Right cardiac atrium (tissue), 5 donors: ENCODE results near the gene PRKCG. TPM values are rescaled to one million over a fixed set of nuclear protein-coding genes. Genes with fewer than 3 reads are reported as not detected.
"Not testable (repeated sequence)": the region's sequence is repeated elsewhere in the genome, so short reads cannot be mapped to it uniquely, and the experiment has no call there.

ENCODE experiments used
- ATAC-seq, 2 donors: fragments of 200-7000 bp; cut with Tn5 transposase; one replicate each; pipeline versions ENCODE4 v1.8.0 to v1.9.1; 2020; ENCODE audit warnings: moderate library complexity in 2 of 2, mild to moderate bottlenecking in 1 of 2
- DNase-seq, 3 donors: peaks; one replicate each; pipeline ENCODE4 v3.0.0-alpha.2; 2020
- H3K27ac ChIP-seq: one replicate; pipeline ENCODE4 v1.5.1; 2013; ENCODE audit warnings: mild to moderate bottlenecking, low read length, control low read depth, moderate library complexity
- H3K27me3 ChIP-seq: one replicate; pipeline ENCODE4 v1.6.1; 2013; ENCODE audit not compliant: control insufficient read depth, insufficient read depth
- H3K4me1 ChIP-seq: one replicate; pipeline ENCODE4 v1.6.1; 2013; ENCODE audit warnings: low read length; ENCODE audit not compliant: control insufficient read depth, insufficient read depth
- H3K4me3 ChIP-seq: one replicate; pipeline ENCODE4 v1.5.1; 2013; ENCODE audit warnings: low read length, control low read depth
- H3K9me3 ChIP-seq: one replicate; pipeline ENCODE4 v1.6.1; 2013; ENCODE audit warnings: low read length; ENCODE audit not compliant: control insufficient read depth
- WGBS: extraction: QIAGEN DNeasy Blood & Tissue Kit; methylation state at CpG from one replicate; pipeline ENCODE4 v1.1.7; 2013; 5-methylcytosine and 5-hydroxymethylcytosine counted together
- intact Hi-C, 4 donors: fragments of 100-400 bp; cut with DNase I; formaldehyde crosslinking; loops; one replicate each; pipeline versions ENCODE4 v1.11.0 to v1.14.0; 2022 to 2023
- polyA plus RNA-seq: library from polyadenylated mRNA; stranded (reverse); fragments of 200-250 nt; gene quantifications from one replicate; pipeline ENCODE4 v1.2.3, GENCODE V29; 2013
- total RNA-seq, 4 donors: library from RNA; stranded (reverse); fragmentation: NEBNext Ultra II Directional; extraction: Animal tissue kit (Norgen Biotek cat#: 25700); gene quantifications; one replicate each; pipeline ENCODE4 v1.2.1, GENCODE V29; 2021
- donor health status: healthy with polysubstance abuse.
- donor health status: DM: no; HTN: yes; CAD: no.
- donor health status: DM: no; HTN: no; CAD: no.
- donor health status: DM: no; HTN: yes; CAD: no; lungs with severe emphysema.
- donor health status: DM: yes; HTN: yes; CAD: no.

Gene PRKCG
- total and polyA plus RNA-seq, 5 donors: 0.02 TPM; not detected in 4

DNA sequence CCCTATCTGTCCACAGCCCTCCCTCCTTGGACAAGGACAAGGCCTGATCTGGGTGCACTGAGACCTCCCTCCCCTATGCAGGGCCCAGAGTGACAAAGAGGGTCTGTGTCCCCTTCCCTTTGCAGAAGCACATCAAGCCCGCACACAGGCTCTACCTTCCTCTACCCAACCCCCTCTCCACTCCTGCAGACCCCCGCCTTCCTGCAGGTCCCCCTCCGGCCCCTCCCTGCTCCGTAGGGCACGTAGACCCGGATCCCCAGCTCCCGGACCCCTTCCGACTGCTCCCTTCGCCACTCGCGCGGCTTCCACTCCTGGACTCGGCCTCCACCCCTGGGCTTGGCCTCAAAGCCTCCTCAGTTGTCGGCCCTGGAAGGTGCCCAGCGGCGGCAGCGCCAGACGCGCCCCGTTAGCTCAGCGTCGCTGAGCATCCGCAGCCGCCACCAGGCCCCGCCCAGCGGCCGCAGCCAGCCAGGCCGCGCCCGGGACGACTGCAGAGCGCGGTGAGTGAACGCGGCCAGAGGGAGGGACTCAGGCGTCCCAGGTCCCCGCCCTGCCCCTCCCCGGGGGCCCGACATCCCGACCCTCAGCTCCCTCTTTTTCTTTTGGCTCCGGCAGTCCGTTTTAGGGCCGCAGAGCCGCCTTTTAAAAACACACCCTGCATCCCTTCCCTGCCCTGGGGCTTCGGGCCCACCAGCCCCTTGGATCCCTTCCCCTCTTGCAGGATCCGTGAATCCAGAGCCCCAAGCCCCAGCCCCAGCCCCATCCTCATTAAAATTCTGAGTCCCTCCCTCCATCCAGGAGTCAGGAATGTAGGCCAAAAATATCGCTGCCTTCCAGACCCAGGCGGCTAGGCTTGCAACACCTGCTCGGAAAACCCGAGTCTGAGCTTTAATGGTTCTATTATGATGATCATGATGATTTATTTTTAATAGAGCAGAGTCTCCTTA lies 15.8 kb upstream of the PRKCG start:
- intact Hi-C loops: no loop called here
- H3K4me3 ChIP-seq: peak overlapping the region; percentile 99
- 1% methylated on average over 50 of the region's 50 CpGs for WGBS
- H3K27ac ChIP-seq: peak overlapping the region; percentile 97
- peak; percentile 91 to 96 (median 95) for DNase-seq
- no peaks in the 10 kb centered on the region for H3K27me3 ChIP-seq
- peaks cover 7% of the 10 kb centered on the region for H3K4me1 ChIP-seq
- no peaks in the 10 kb centered on the region for H3K9me3 ChIP-seq
- peak; percentile 62 to 63 for ATAC-seq

DNA sequence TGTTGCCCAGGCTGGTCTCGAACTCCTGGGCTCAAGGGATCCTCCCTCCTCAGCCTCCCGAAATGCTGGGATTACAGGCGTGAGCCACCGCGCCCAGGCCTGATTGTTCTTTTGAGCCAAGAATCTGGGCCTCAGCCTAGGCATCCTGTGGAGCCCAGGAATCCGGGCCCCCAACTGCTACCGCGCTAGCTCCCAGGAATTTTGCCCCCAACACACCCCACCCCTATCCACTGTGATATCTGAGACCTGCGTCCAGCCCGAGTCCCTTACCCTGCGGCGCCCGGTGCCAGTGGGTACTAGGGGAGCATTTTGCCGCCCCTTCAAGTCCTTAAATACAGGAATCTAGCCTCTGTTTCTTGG lies 15.2 kb upstream of the PRKCG start:
- intact Hi-C loops: no loop called here
- WGBS: 14% methylated on average over 14 of the region's 14 CpGs

DNA sequence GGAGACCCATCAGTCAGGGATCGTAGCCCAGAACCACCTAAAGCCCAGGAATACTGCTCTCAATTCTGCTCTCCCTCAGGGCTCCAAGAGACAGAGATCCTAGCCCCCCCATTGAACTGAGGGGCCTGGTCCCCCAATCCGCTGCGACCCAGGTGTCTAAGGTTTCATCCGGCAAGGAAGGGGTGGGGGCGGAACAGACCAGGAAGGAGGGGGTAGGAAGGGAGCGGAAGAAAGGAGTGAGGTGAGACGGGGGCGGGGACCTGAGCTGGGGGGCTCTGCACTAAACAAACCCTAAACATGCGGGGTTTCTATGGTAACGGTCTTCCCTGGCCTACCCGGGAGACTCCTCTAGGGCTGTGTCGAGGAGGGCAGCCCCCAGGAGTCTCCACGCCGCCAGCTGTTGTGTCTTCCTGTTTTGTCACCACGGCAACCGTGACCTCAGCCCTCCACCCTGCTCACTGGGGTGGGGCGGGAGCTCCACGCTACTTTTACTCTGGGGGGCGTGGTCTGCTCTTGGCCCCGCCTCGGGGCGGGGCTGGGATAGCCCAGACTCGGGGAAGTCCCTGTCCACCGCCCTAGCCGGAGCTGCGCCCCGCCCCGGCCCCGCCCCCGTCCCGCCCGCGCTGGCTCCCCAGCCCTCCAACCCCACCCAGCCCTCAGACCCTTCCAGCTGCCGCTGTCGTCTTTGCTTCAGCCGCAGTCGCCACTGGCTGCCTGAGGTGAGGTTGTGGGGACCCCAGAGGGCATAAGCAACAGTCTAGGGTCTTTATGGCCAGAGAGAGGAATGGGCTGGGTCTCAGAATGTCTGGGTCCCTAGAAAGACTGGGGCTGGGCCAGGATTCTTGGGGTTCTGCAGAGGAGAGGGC lies 14.5 kb upstream of the PRKCG start, which contains the start of gene MYADM:
Gene MYADM (plus strand): TSS at position 659 of the 866 bp plus-strand sequence. CDS start 5,647 bp downstream, outside the sequence.
- peak; percentile 82 to 89 for ATAC-seq
- no peaks in the 10 kb centered on the region for H3K9me3 ChIP-seq
- peak within 1 kb of the TSS; percentile 99 for H3K4me3 ChIP-seq
- WGBS: 1% methylated on average over 37 of the region's 37 CpGs
- peak within 1 kb of the TSS; percentile 100 for H3K27ac ChIP-seq
- peaks cover 7% of the 10 kb centered on the region for H3K4me1 ChIP-seq
- peak; percentile 99 to 100 (median 100) for DNase-seq
- no peaks in the 10 kb centered on the region for H3K27me3 ChIP-seq
- intact Hi-C loops: no loop called here

More for the DNA sequence above, 15.2 kb upstream of the PRKCG start:
- no peaks in the 10 kb centered on the region for H3K9me3 ChIP-seq
- peak overlapping the region; percentile 97 for H3K27ac ChIP-seq
- peak; percentile 45 to 74 (median 65) for DNase-seq
- ATAC-seq: no peak
- H3K4me3 ChIP-seq: peak overlapping the region; percentile 99
- peaks cover 7% of the 10 kb centered on the region for H3K4me1 ChIP-seq
- no peaks in the 10 kb centered on the region for H3K27me3 ChIP-seq

DNA sequence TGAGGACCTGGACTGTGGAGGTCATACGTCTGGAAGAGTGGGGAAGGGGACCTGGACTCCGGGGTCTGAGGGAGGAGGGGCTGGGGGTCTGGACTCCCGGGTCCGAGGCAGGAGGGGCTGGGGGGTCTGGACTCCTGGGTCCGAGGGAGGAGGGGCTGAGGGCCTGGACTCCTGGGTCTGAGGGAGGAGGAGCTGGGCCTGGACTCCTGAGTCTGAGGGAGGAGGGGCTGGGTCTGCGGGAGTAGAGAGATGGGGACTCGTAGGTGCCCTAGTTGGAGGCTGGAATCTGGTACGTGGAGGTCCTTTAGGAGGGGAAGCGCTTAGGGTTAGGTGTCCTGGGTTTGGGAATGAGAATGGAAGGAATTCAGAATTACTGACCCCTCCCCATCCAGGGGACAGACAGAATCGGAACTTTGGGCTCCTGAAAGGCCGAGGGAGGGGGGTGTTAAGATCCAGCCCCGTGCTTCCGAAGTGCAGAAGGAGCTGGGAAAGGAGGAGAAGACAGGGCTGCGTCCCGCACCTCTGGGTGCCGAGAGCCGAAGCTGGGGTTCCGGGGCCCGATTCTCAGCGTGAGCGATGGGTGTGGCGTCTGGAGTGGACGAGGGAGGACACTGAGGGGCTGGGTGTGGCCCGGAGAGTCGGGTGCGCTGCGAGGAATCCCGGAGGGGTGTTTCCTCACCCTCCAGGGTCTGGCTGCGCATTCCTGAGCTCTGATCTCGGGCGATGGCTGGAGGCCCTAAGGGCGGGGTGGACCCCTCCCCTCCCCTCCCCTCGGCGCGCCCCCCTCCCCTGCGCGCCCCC lies 13.7 kb upstream of the PRKCG start:
- DNase-seq (peak; percentile 78 to 85 (median 84)), ATAC-seq (peak; percentile 4 to 24)
- Histone ChIP-seq H3K27me3 (no peaks in the 10 kb centered on the region), H3K4me1 (peaks cover 7% of the 10 kb centered on the region), H3K4me3 (peak overlapping the region; percentile 99), H3K27ac (peak overlapping the region; percentile 100), H3K9me3 (no peaks in the 10 kb centered on the region)
- WGBS: under 1% methylated on average over 35 of the region's 37 CpGs
- intact Hi-C loops: no loop called here

DNA sequence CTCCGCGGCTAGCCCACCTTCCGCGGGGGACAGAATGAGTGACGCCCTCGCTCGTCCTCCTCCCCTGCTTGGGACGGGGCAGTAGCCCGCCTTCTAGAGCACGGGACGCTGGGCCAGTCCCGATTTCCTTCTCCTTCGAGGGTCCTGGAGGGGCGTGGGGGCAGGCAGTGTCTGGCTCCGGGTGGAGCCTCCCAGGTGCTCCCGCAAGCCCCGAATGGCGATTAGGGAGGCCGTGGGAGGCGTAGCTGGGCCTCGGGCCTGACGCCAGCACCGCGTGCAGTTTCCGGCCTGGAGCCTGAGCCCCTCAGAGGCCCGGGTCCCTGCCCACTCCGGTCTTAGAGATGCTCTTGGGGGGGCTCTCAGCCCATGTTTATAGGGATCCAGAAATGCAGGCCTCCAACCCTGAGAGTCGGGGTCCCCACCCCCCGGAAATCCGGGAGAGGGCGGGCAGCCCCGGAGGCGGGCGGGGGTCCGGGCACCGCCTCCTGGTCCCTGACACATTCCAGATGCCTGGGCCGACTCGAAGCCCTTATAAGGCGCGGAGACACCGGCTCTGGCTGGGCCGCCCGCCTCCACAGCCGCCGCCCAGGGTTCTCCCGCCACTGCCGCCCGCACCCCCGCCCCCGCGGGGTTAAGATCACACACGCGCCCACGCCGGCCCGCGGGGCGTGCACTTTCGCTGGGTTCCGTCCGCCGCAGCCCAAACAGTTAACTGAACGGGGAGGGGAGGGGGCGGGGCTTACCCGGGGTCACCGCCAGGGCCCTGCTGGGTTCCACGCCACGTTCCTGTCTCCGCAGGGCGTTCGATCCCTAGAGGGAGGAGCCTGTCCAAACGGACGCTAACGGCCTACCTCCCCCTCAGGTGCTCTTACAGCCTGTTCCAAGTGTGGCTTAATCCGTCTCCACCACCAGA lies 12.8 kb upstream of the PRKCG start:
- peaks cover 7% of the 10 kb centered on the region for H3K4me1 ChIP-seq
- H3K27me3 ChIP-seq: no peaks in the 10 kb centered on the region
- H3K4me3 ChIP-seq: peak overlapping the region; percentile 99
- no peaks in the 10 kb centered on the region for H3K9me3 ChIP-seq
- intact Hi-C loops: no loop called here
- H3K27ac ChIP-seq: peak overlapping the region; percentile 100
- DNase-seq: peak; percentile 95 to 97 (median 96)
- ATAC-seq: peak; percentile 73 to 78
- under 1% methylated on average over 74 of the region's 75 CpGs for WGBS

DNA sequence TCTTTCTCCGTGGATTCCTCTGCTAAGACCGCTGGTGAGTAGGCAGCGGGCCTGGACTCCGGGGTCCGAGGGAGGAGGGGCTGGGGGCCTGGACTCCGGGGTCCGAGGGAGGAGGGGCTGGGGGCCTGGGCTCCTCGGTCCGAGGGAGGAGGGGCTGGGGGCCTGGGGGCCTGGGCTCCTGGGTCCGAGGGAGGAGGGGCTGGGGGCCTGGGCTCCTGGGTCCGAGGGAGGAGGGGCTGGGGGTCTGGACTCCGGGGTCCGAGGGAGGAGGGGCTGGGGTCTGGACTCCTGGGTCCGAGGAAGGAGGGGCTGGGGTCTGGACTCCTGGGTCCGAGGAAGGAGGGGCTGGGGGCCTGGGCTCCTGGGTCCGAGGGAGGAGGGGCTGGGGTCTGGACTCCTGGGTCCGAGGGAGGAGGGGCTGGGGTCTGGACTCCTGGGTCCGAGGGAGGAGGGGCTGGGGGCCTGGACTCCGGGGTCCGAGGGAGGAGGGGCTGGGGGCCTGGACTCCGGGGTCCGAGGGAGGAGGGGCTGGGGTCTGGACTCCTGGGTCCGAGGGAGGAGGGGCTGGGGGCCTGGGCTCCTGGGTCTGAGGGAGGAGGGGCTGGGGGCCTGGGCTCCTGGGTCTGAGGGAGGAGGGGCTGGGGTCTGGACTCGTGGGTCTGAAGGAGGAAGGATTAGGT lies 12.1 kb upstream of the PRKCG start:
- WGBS: 5% methylated on average over 24 of the region's 24 CpGs
- H3K4me3 ChIP-seq: peak overlapping the region; percentile 99
- H3K27me3 ChIP-seq, ATAC-seq, intact Hi-C loops, H3K4me1 ChIP-seq, H3K9me3 ChIP-seq: not testable (repeated sequence)
- H3K27ac ChIP-seq: peak overlapping the region; percentile 66
- peak in 1 of 3 donors; percentile 55 for DNase-seq

DNA sequence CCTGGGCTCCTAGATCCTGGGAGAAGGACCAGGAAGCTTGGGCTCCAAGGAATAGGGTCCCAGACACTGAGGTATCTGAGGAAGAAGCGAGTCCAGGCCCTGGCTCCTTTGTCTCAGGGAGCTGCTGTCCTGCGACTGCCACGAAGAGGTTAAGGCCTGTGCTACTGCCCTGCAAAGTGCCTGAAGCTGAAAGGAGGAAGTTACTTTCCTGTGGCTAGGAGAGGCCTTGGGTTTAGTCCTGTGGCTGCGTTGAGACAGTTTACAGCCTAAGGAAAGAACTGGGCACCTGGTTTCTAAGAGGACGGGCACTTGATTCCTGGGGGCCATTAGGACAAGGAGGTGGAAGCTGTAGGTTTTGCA lies 11.5 kb upstream of the PRKCG start:
- intact Hi-C loops: no loop called here
- peak in 1 of 3 donors; percentile 60 for DNase-seq
- peaks cover 7% of the 10 kb centered on the region for H3K4me1 ChIP-seq
- no peaks in the 10 kb centered on the region for H3K9me3 ChIP-seq
- H3K27me3 ChIP-seq: no peaks in the 10 kb centered on the region
- H3K4me3 ChIP-seq: no peak overlapping the region
- 32% methylated on average over 5 of the region's 5 CpGs for WGBS
- ATAC-seq: no peak
- H3K27ac ChIP-seq: peak overlapping the region; percentile 49

DNA sequence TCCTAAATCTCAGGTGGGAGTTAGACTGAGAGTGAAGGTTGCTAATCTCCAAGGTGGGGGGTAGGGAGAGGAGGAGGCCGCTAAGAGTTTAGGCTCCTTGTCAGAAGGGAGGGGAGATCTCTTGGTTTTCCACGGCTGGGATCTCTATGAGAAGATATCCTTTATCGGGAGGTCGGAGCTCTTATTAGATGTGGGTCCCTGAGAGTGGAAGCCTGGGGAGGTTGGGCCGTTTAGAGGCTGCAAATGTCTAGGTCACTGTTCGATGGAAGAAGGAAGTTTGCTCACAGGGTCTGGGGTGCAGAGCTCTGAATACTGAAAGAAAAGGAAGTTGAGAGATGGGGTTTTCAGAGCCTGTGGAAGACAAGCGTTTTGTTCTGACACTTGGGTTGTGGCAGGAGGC lies 10.5 kb upstream of the PRKCG start:
- Histone ChIP-seq H3K9me3 (no peaks in the 10 kb centered on the region), H3K27me3 (no peaks in the 10 kb centered on the region), H3K27ac (no peak overlapping the region), H3K4me1 (peaks cover 3% of the 10 kb centered on the region), H3K4me3 (no peak overlapping the region)
- ATAC-seq (no peak), DNase-seq (peak in 1 of 3 donors; percentile 27)
- intact Hi-C loops: no loop called here
- WGBS: 42% methylated on average over 7 of the region's 7 CpGs

DNA sequence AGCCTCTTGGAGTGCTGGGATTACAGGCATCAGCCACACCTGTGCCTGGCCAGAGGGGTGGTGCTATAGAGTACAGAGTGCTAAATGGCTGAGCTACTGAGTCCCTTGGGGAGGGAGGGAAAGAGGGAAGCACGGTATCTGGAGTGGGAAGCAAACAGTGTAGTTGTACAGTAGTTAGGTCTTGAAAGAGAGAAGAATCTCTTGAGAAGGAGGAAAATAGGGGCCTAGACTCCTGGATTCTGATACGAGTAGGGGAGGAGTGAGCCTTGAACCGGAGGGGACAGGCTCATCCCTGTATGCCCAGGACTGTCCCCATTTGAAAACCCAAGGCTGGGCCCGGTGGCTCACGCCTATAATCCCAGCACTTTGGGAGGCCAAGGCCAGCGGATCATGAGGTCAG lies 9.2 kb upstream of the PRKCG start:
- intact Hi-C loops: no loop called here
- 77% methylated on average over 6 of the region's 6 CpGs for WGBS
- DNase-seq: no peak

More for the DNA sequence above, 9.2 kb upstream of the PRKCG start:
- Histone ChIP-seq H3K27ac (no peak overlapping the region), H3K4me1 (no peaks in the 10 kb centered on the region), H3K27me3 (no peaks in the 10 kb centered on the region), H3K9me3 (no peaks in the 10 kb centered on the region), H3K4me3 (no peak overlapping the region)
- ATAC-seq: no peak
